HFF-Myc (cell line): ENCODE measurements around the gene CPSF4.
"Not testable (repeated sequence)": the region's sequence is repeated elsewhere in the genome, so short reads cannot be mapped to it uniquely, and the experiment has no call there.

Experiments
- DNase-seq: peaks from one replicate; pipeline ENCODE4 v3.0.0-alpha.2; 2011; ENCODE audit warnings: low read depth; ENCODE audit errors: extremely low read depth
- H3K4me3 ChIP-seq: replicated peaks from 2 replicates; pipeline ENCODE4 v1.5.1; 2011; ENCODE audit warnings: low read depth, mild to moderate bottlenecking, control low read depth, low read length
- CTCF ChIP-seq: IDR thresholded peaks from 2 replicates; pipeline ENCODE4 v1.5.1; 2012; ENCODE audit warnings: mild to moderate bottlenecking, low read depth, low read length, control low read depth; ENCODE audit errors: missing control alignments

Gene CPSF4

GRCh38 chr7:99428972-99429566 lies 9.7 kb upstream of the CPSF4 start:
- no peak for DNase-seq
- no peak for TF ChIP-seq CTCF
- no peak overlapping the region for H3K4me3 ChIP-seq

- no peak overlapping the region for H3K4me3 ChIP-seq
- DNase-seq, result no peak
- no peak for TF ChIP-seq CTCF
Observed at GRCh38 chr7:99429756-99430155, 9.0 kb upstream of the CPSF4 start.

- H3K4me3 ChIP-seq, DNase-seq: not testable (repeated sequence)
Observed at GRCh38 chr7:99431756-99432540, 6.8 kb upstream of the CPSF4 start.

- no peak for DNase-seq
- H3K4me3 ChIP-seq, result no peak overlapping the region
- TF ChIP-seq CTCF, result no peak
Observed at GRCh38 chr7:99433158-99433557, 5.6 kb upstream of the CPSF4 start.

- H3K4me3 ChIP-seq, result peak overlapping the region; percentile 91
- DNase-seq, result no peak
Observed at GRCh38 chr7:99437946-99438572, 684 bp upstream of the CPSF4 start.

GRCh38 chr7:99440195-99440594 lies 1.5 kb downstream of the CPSF4 start:
- DNase-seq, result no peak
- no peak for TF ChIP-seq CTCF
- peak overlapping the region; percentile 91 for H3K4me3 ChIP-seq

More at GRCh38 chr7:99437946-99438572, 684 bp upstream of the CPSF4 start:
- TF ChIP-seq CTCF, result no peak

- no peak for TF ChIP-seq CTCF
- no peak for DNase-seq
- no peak overlapping the region for H3K4me3 ChIP-seq
Observed at GRCh38 chr7:99446096-99446495, 7.4 kb downstream of the CPSF4 start.
